ENCODE results near the gene N4BP2L2.

GRCh38 chr13:32455594-32455903 lies 83.0 kb downstream of the N4BP2L2 start:
- TF ChIP-seq CTCF (IDR thresholded peaks at IDR 0.05) (no peak), POLR2A (IDR thresholded peaks at IDR 0.05) (no peak), POLR2AphosphoS5 (IDR thresholded peaks at IDR 0.05) (no peak)
